T-helper 1 cell treated with Interleukin-12 subunit alpha and Interleukin-12 subunit beta and Interleukin-4 antibody, amounts not matched to agents 30 μg/mL and 1 μg/mL, for 36 hours (primary cell): ENCODE measurements around the gene RNF169.

Experiments
- H3K27ac Mint-ChIP-seq: one replicate; pipeline ENCODE4 v1.8.0; 2021; ENCODE audit warnings: mild to moderate bottlenecking, mixed read lengths
- H3K27me3 Mint-ChIP-seq: one replicate; pipeline ENCODE4 v1.8.0; 2021; ENCODE audit warnings: low read depth, mixed read lengths
- H3K36me3 Mint-ChIP-seq: one replicate; pipeline ENCODE4 v1.8.0; 2021; ENCODE audit warnings: low read depth, mixed read lengths
- H3K4me1 Mint-ChIP-seq: one replicate; pipeline ENCODE4 v1.8.0; 2021; ENCODE audit warnings: low read depth, mixed read lengths
- H3K4me3 Mint-ChIP-seq: one replicate; pipeline ENCODE4 v1.8.0; 2021; ENCODE audit warnings: mild to moderate bottlenecking, moderate library complexity, mixed read lengths
- H3K9me3 Mint-ChIP-seq: one replicate; pipeline ENCODE4 v1.8.0; 2021; ENCODE audit warnings: mixed read lengths

RNF169 gene

DNA sequence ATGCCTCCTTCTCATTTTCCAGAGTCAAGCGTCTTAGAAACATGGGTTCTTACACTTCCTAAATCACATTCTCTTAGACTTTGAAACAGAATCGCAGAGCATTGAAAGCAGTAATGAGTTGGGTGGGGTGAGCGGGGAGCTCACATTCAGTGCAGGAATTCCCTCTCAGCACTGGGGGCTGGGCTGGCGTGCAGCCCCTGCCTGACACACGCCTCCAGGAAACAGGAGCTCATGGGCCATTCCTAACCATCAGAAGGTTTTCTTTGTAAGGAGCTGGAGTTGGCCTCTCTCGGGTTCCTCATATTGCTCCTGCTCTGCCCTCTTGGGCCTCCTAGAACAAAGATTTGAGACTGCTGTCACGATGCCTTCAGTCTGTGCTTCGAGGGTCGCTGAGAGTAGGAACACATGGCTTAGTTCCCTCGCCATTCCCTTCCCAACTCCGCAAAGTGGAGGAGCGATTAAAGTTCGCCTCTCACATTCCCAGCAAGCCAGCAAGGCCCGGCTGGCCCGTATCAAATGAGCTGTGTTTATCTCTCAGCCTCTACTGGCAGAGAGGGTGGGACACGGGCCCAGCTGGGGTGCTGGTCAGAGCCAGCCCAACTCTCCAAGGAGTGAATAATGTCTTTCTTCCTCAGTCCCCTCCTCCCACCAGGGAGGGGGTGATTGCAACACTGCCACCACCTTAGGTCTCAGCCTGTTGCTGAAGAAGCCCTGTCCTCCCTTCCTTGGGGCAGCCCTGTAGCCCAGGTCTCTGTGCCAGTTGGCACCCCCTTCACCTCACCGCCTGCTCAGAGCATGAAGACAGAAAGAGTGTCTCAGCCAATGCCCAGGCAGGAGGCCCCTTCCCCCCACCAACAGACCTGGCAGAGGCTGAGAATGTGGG, 27.8 kb upstream of the RNF169 start:
- Mint-ChIP-seq H3K4me3 (no peak overlapping the region), H3K27me3 (peaks cover 28% of the 10 kb centered on the region), H3K27ac (no peak overlapping the region), H3K9me3 (no peaks in the 10 kb centered on the region), H3K36me3 (no peaks in the 10 kb centered on the region), H3K4me1 (no peaks in the 10 kb centered on the region)

DNA sequence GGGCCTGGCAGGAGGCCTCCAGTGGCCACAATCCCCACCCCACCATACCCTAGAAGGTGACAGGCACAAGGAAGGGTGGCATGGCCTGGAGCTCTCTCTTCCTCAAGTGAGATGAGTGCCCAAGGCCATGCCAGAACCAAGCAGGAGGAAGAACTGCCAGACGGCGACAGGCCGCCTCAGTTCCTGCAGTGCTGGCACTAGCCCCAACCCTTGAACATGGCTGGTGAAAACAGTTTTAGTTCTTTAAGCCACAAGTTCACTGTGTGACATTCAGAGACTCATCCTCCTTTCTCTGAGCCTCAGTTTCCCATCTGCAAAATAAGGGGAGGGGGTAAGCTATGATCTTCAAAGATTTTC, 27.2 kb upstream of the RNF169 start:
- Mint-ChIP-seq H3K27me3 (peaks cover 34% of the 10 kb centered on the region), H3K27ac (no peak overlapping the region), H3K9me3 (no peaks in the 10 kb centered on the region), H3K4me3 (no peak overlapping the region), H3K36me3 (no peaks in the 10 kb centered on the region), H3K4me1 (no peaks in the 10 kb centered on the region)

DNA sequence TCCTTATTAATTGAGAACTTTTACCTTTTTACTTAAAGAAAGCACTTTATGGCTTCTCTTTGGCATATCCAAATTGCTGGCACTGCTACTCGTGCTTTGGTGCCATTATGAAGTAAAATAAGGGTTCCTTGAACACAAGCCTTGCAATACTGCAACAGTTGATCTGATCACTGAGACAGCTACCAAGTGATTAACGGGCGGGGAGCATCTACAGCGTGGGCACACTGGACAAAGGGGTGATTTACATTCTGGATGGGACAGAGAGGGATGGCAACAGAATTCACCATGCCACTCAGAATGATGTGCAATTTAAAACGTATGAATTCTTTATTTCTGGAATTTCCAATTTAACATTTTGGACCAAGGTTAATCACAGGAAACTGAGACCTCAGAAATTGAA, 25.1 kb upstream of the RNF169 start:
- H3K27me3 Mint-ChIP-seq: peaks cover 40% of the 10 kb centered on the region
- H3K27ac Mint-ChIP-seq: no peak overlapping the region
- H3K4me3 Mint-ChIP-seq: no peak overlapping the region
- H3K4me1 Mint-ChIP-seq: no peaks in the 10 kb centered on the region
- H3K36me3 Mint-ChIP-seq: no peaks in the 10 kb centered on the region
- no peaks in the 10 kb centered on the region for H3K9me3 Mint-ChIP-seq

DNA sequence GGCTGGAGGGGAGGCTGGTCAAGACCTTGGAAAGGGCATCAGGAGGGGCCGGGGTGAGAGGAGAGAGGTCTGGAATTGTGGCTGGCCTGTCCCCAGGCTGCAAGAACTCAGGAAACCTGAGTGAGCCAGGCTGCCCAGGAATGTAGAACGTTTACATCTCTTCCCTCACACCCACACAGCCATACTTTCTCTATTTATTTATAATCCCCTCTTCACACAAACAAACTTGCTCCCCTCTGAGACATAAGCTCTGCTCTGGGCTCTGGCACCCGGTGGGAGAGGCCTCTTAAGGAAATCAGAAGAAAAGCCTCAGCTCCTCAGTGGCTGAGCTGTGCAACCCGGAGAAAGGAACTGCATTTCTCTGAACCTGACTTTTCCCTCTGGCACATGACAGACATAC, 22.9 kb upstream of the RNF169 start:
- Mint-ChIP-seq H3K9me3 (no peaks in the 10 kb centered on the region), H3K4me3 (no peak overlapping the region), H3K36me3 (no peaks in the 10 kb centered on the region), H3K27ac (no peak overlapping the region), H3K4me1 (no peaks in the 10 kb centered on the region), H3K27me3 (peaks cover 59% of the 10 kb centered on the region)

DNA sequence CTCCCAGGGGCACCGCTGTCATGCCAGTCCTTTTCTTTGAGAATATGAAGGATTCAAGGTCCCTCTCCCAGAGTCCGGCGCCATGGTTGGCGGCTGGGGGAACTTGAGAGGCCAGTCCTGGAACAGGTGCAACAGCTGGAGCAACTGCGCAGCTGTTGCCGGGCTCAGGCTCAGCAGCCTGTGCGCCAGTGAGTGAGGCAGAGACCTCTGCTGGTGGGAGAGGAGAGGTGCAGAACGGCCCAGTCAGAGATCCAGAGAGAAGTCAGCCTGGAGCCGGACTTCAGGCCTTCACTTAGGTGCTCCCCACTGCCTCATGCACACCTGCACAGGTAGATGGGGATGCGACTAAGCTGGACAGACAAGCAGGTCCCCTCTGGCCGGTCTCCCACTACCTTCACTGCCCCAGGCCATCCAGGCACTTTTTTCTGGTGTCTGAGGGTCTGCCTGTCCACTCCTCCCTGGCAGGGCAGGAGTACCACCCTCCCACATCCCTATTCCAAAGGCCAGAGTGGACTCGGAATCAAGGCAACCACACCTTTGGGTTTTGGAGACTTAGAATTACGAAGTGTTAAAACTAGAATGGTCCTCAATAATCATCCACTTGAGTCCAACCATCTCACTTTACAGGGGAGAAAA, 22.0 kb upstream of the RNF169 start:
- H3K36me3 Mint-ChIP-seq: no peaks in the 10 kb centered on the region
- peaks cover 65% of the 10 kb centered on the region for H3K27me3 Mint-ChIP-seq
- no peaks in the 10 kb centered on the region for H3K9me3 Mint-ChIP-seq
- H3K4me1 Mint-ChIP-seq: peaks cover 2% of the 10 kb centered on the region
- H3K27ac Mint-ChIP-seq: no peak overlapping the region
- no peak overlapping the region for H3K4me3 Mint-ChIP-seq

DNA sequence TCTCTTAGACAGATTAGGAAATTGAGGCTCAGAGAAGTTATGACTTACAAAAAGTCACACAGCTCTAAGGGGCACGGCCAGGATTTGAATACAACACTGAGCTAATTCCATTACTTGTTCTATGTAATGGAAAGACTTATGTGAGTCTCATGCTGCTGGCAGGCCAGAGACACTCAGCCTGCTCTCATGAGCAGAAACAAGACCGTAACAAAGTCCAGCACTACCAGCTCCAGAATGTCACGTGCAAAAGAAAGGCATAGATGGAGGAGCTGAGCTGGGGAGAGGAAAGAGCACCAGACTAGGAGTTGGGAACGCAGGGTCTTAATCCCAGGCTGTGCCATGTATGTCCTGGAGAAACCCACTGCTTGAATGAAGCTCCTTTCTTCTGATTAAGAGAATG, 19.3 kb upstream of the RNF169 start:
- Mint-ChIP-seq H3K4me1 (peaks cover 2% of the 10 kb centered on the region), H3K27me3 (peaks cover 76% of the 10 kb centered on the region), H3K36me3 (no peaks in the 10 kb centered on the region), H3K4me3 (no peak overlapping the region), H3K27ac (no peak overlapping the region), H3K9me3 (no peaks in the 10 kb centered on the region)

DNA sequence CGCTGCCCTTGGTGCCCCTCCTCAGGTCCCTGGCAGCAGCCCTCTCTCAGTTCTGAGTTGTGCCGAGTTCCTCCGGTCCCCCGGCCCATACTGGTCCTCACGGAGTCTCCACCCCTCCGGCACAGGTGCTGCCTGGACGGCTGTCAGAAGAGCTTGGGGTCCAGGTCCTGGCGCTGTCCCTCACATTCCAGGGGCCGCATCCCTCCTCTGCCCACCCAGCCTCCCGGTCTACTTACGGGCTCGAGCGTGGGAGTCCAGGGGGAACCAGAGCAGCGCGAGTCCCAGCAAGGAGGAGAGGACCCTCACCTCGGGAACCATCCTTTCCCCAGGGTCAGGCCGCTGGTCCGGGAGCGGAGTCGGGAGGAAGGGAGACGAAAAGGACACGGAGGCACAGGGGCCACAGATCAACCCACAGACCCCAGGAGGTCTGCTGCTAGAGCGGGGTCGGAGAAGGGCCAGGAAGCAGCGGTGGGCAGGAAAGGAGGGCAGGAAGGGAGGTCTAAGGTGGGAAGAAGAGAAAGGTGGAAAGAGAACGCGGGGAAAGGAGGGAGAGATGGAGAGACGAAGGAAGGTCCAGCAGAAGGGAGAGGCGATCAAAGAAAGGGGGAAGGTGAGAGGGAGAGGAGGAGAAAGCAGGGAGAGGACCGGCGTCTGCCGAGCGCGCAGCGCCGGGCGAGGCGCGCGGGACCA, 17.9 kb upstream of the RNF169 start:
- peaks cover 2% of the 10 kb centered on the region for H3K4me1 Mint-ChIP-seq
- H3K36me3 Mint-ChIP-seq: no peaks in the 10 kb centered on the region
- H3K4me3 Mint-ChIP-seq: no peak overlapping the region
- H3K27me3 Mint-ChIP-seq: peaks cover 77% of the 10 kb centered on the region
- no peak overlapping the region for H3K27ac Mint-ChIP-seq
- H3K9me3 Mint-ChIP-seq: no peaks in the 10 kb centered on the region

DNA sequence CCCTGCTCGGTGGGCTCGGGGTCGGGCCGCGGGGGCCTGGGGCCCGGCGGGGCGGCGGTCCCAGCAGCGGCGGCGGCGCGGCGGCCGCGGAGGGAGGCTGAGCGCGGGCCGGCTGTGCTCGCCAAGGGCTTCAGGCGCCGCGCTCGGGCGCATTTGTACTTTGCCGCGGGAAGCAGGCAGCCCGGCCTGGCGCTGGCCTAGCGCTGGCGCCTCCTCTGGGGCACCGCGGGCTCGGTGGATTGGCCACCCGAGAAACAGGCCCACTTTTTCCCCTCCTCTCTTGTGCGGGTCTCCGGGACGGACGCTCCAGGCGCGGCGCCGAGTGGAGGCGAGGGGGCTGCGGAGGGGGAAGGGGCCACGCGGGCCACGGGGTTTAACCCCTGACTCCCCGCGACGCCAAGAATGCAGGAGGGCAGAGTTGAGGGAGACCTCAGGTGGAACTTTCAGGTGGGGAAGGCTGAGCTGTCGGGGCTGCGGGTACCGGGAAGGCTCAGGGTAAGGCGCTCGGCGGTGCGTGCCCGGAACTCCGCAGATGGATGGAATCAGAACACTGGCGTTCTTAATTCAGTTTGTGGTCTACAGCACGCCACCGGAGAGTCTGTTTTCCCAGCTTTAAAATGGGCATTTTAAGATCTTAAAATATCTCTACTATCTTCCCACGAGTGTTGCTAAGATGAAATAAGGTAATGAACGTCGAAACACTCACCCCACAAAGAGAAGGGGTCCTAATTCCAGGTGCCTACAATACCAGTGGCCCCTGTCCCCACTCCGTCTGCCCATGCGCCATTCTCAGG, 17.2 kb upstream of the RNF169 start, which contains the start of gene CHRDL2:
Gene CHRDL2 (minus strand): TSS at position 126 of the 794 bp plus-strand sequence. CDS start 538 bp downstream, outside the sequence.
- Mint-ChIP-seq H3K9me3 (no peaks in the 10 kb centered on the region), H3K36me3 (no peaks in the 10 kb centered on the region), H3K27me3 (peaks cover 73% of the 10 kb centered on the region), H3K4me3 (no peak within 1 kb of the TSS), H3K27ac (no peak within 1 kb of the TSS), H3K4me1 (peaks cover 2% of the 10 kb centered on the region)

DNA sequence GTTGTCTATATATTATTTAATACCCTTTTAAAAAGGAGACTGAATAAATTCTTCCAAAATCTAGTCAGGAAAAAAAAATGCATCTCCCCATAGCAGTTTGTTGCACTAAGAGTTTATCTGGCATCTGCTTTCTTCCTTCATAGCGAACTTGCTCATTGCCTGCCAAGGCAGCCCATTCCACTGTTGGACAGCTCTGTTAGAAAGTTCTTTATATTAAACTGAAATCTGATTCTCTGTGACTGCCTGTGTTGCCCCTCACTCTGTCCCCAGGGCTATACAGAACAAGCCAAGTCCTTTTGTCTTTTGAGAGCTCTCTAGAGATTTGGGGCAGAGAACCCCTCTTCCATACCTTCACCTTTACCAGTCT, 14.1 kb upstream of the RNF169 start:
- Mint-ChIP-seq H3K36me3 (no peaks in the 10 kb centered on the region), H3K27ac (no peak overlapping the region), H3K9me3 (no peaks in the 10 kb centered on the region), H3K4me3 (no peak overlapping the region), H3K27me3 (peaks cover 77% of the 10 kb centered on the region), H3K4me1 (peaks cover 2% of the 10 kb centered on the region)

DNA sequence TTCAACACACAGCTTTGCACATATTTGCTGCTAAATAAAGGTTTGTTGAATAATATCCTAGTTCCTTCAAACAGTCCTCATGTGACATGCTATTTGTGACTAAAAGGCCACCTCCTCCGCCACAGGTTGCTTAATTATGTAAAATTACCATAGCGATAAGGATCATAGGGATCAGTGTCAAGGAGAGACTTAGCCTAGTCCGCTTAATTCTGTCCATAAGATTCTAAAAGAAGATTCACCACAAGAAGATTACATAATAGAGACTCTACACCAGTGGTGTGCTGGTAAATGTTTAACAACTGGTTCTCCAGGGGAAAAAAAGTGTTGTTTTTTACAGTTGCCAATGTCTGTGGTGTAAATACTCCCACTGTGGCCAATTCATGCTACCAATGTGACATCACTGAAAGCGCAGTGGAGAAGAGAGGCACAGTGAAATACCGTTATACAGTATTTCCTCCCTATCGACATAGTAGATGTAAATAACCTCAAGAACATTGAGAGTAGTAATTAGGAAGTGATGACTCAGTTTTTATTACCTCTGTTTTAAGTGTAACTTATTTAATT, 13.2 kb upstream of the RNF169 start:
- H3K4me1 Mint-ChIP-seq: peaks cover 2% of the 10 kb centered on the region
- no peaks in the 10 kb centered on the region for H3K36me3 Mint-ChIP-seq
- H3K9me3 Mint-ChIP-seq: no peaks in the 10 kb centered on the region
- no peak overlapping the region for H3K4me3 Mint-ChIP-seq
- H3K27ac Mint-ChIP-seq: no peak overlapping the region
- peaks cover 75% of the 10 kb centered on the region for H3K27me3 Mint-ChIP-seq

DNA sequence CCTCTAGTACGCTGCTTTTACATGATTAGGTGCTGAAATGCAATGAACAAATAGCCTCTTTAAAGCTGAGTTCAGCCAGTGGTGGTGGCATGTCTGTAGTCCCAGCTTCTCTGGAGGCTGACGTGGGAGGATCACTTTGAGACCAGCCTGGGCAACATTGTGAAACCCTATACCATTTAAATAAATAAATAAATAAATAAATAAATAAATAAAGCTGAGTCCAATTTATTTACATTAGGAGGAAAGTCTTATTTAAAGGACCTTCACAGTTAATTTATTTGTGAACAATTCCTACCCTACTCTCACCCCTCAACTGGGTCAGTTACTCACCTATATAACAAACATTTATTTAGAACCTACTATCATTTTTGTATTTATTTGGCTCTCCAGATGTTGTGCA, 12.6 kb upstream of the RNF169 start:
- Mint-ChIP-seq H3K4me3 (no peak overlapping the region), H3K36me3 (no peaks in the 10 kb centered on the region), H3K4me1 (no peaks in the 10 kb centered on the region), H3K27ac (no peak overlapping the region), H3K9me3 (no peaks in the 10 kb centered on the region), H3K27me3 (peaks cover 69% of the 10 kb centered on the region)

DNA sequence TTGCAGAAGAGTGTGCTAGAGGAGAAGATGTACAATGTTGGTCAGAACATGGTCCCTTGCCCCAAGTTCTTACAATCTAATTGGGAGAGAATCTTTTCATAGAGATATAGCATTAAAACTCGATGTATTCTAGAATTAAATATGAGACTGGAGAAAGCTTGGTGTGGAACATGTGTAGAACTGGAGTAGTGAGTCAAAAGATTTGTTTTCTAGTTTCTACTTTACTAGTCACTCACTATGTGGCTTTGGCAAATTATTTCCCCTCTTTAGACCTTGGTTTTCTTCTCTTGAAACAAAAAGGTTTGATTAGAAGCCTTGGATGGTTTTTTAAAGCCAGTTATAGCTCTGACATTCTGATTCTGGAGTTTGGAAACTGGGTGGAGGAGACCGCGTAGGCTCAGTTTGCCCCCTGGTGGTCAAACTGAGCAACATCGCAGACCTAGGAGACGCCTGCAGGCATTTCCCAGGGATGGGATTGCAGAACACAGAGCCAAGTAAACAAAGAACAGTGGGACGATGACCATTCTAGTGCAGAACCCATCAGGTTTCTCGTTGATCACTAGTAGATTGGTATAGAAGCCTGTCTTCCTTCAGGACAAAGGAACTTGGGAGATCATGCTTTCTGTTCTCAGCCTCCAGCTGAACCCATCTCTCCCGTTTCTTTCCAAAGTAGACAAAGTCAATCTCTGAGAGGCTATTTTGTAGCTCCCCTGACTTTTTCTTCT, 8.9 kb upstream of the RNF169 start:
- no peaks in the 10 kb centered on the region for H3K9me3 Mint-ChIP-seq
- H3K4me3 Mint-ChIP-seq: no peak overlapping the region
- no peak overlapping the region for H3K27ac Mint-ChIP-seq
- H3K27me3 Mint-ChIP-seq: peaks cover 43% of the 10 kb centered on the region
- no peaks in the 10 kb centered on the region for H3K4me1 Mint-ChIP-seq
- no peaks in the 10 kb centered on the region for H3K36me3 Mint-ChIP-seq

DNA sequence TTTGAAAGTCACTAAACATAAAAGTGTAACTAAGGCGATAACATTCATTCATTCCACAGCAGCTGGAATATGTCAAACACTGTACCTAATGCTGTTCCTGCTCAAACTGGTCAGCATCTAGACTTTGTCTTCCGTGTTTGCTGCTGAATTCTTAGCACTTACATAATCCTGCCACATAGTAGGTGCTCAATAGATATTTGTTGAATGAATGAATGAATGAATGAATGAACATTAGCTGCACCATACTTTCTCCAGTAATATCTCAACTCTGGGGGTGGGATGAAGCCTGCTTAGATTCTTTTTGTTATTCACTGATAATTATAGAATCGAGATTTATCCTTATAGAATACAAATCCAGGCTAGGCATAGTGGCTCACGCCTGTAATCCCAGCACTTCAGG, 6.6 kb upstream of the RNF169 start:
- H3K27ac Mint-ChIP-seq: no peak overlapping the region
- H3K4me1 Mint-ChIP-seq: no peaks in the 10 kb centered on the region
- H3K9me3 Mint-ChIP-seq: no peaks in the 10 kb centered on the region
- peaks cover 28% of the 10 kb centered on the region for H3K27me3 Mint-ChIP-seq
- no peaks in the 10 kb centered on the region for H3K36me3 Mint-ChIP-seq
- no peak overlapping the region for H3K4me3 Mint-ChIP-seq
